HG03432 (cell line): Measurements from ENCODE around the gene VPS26B.
"Not testable (repeated sequence)": the region's sequence is repeated elsewhere in the genome, so short reads cannot be mapped to it uniquely, and the experiment has no call there.

ENCODE experiments used
- ATAC-seq: cut with Tn5 transposase; IDR thresholded peaks from one replicate; pipeline ENCODE4 v1.9.1; 2021; ENCODE audit warnings: mild to moderate bottlenecking, moderate library complexity; ENCODE audit not compliant: unreplicated experiment

The VPS26B gene

DNA sequence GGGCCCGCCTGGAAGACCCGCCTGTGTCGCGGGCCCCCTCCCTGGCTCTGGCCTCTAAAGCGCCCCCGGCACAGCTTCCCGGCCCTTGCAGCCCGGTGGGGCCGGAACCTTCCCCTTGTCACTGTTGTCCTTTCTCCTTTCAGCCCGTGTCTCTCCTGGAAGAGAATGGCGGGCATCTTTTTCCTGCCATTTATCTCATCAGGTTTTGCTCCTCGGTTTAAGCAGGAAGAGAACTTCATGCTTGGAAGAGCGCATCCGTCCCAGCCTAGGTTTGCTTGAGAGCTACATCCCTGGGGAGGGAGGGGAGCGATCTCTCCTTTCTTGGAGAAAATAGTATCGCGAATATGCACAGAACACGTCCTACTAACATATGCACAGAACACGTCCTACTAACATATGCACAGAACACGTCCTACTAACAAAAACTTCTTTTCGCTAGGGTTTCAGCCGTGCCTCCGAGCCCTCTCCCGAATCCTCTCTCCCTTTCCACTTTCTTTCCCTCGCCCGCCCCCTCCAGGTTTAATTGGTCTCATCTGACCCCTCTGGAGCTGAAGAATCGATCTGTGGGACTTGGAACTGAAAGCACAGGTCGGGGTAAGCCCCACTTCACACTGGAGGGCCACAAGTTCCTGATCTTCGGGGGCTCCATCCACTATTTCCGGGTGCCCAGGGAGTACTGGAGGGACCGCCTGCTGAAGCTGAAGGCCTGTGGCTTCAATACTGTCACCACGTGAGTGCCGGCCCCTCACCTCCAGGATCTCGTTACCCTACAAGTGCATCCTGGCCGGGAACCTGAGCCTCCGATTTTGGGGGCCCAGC lies 52.9 kb downstream of the VPS26B start:
- no peak for ATAC-seq

- ATAC-seq, result no peak
These were observed 53.9 kb downstream of the VPS26B start for GRCh38 chr11:134278356-134278755.

DNA sequence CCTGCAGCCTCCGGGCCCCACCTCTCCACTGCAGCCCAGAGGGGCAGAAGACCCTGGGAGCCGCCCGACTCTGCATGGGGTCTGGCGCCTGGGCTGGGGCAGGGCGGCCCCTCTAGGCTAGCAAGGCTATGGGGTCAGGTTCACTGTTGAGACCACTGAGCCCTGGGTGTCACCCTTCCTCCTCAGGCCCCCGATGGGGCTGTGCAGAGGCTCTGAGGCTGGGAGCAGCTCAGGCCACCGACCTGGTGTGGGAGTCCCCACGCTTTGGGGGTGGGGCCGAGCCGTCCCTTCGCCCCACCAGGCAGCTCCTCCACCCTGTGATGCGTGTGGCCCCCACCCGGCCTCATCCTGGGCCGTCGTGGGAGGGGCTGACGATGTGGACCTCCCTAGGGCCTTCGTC lies 57.2 kb downstream of the VPS26B start:
- ATAC-seq, result not testable (repeated sequence)

DNA sequence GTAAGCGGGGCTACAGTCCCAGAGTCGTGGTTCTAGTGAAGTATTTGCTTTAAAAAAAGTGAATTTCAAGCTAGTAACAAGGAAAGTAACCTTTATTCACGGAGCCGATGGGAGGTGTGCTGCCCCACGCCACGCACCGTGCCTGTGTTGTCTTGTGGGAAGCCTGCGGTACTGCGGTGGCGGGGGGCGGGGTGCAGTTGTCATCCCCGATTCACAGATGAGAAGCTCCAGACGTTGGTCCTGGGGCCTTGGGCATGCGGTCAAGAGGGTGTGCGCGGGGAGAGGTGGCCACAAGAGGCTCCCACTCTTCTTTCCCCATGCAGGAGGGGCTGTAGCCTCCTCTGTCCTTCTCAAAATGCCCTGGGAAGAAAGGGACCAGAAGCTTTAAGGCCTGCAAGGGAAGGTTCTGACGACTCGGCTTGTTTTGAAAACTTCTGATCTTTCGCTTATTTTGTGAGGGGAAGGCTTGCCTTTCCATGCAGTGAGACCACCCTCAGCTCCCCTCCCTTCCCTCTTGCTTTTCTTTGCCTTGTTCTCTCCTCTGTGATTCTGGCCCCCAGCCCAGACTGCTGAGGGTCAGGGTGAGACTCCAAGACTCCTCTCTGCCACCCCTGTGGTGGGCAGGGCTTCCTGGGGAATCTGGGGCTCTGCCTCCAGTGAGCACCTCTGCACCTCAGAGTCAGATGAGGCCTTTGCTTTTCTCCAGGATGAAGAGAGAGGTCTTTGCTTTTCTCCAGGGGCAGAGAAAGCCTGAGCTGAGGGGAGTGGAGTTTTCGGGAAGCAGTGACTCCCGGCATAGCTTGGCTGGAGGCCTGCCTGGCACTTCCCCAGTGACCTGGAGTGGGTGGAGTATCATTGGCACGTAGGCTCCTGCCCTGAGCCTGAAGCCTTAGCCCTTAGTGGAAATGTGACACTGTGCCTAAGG lies 57.9 kb downstream of the VPS26B start:
- no peak for ATAC-seq

DNA sequence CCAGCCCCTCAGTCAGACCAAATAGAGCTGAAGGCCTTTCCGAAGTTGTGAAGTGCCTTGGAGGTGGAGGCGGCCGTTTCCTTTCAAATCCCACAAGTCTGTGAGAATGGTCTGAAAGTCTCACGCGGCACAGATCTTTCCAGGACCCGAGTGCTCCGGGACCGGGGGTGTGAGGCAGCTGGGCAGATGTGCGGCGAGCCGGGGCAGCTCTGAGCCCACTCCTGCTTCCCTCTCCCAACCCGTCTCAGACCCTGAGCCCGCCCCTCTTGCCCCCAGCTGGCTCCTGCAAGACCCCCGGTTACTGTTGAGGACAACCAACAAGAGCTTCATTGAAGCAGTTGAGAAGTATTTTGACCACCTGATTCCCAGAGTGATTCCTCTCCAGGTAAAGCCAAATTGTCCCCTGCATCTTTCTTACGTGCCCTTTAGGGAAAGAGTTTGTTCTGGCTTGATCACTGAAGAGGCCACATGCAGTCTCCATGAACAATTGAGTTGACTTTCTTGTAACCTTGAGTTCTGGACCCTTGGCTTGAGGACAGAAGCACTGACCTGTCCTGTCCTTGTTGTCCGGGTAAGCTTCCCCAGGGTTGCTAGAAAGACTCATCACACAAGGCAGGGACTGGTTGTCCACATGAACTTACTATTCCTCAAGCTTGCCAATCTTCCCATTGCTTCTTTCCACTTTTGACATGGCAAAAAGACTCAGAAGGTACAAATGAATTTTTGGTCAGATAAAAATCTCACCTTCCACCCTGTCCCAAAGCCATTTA lies 59.2 kb downstream of the VPS26B start:
- no peak for ATAC-seq

DNA sequence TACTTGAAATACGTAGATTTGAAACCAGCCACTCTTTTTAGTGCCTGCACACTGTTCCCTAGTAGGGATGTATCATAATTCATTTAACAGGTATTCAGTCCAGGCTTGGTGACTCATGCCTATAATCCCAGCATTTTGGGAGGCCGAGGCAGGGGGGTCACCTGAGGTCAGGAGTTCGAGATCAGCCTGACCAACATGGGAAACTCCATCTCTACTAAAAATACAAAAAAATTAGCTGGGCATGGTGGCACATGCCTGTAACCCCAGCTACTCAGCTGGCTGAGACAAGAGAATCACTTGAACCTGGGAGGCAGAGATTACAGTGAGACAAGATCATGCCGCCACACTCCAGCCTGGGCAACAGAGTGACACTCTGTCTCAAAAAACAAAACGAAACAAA lies 59.9 kb downstream of the VPS26B start:
- not testable (repeated sequence) for ATAC-seq

DNA sequence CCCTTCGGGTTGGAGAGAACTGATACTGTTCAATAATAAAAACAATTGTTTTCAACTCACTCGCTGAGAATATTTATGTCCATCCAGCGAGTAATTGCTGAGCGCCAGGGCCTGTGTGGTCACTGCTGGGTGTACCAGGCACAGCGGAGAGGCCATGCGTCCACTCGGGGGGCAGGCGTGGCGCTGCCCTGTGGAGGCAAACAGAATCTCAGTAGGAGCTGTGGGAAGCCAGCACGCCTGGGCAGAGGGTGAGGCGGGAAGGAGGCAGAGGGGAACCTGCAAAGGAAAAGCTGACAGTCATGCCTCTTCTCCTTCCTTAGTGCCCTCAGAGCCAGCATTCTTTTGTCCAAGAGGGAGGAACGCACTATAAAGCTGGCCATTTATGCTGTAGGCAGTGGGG lies 63.1 kb downstream of the VPS26B start:
- ATAC-seq, result no peak

- ATAC-seq, result no peak
These were observed 64.0 kb downstream of the VPS26B start for GRCh38 chr11:134288486-134288885.

GRCh38 chr11:134289167-134289566 lies 64.7 kb downstream of the VPS26B start:
- ATAC-seq, result no peak

DNA sequence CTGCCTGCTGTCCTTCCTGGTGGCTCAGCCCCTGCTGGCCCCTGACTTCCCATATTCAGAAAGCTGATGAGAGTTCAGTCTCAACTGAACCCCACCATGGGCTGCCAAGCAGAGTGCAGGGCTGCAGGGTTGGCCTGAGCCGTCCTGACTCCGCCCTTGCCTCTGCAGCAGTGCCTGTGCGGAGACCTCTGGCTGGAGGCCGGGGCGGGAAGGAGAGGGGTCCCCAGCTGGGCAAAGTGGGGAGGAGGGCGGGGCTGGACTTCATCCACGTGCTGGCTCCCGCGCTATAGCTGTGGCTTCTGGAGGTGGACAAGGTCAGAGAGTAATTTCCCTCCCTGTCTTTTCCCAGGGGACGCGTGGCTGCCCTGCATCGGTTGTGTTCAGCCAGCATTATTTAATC lies 65.3 kb downstream of the VPS26B start:
- no peak for ATAC-seq

DNA sequence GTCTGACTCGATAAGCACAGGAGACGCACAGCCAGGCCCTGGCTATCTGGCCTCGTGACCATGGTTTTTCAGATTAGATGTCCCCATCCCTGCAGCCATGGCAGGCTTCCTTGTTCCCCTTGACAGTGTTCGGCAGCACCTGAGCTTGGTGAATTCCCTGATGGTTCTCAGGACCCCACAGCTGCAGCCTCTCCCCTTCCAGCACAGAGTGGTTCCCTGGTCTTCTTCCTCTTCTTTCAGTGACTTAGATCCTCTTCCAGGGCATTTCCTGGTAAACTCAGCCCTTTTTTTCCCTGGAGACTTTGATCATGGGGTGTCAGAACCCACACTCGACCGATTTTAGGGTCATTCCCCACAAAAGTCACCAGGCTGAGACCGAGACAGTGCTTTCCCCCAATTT lies 66.2 kb downstream of the VPS26B start:
- ATAC-seq, result no peak

DNA sequence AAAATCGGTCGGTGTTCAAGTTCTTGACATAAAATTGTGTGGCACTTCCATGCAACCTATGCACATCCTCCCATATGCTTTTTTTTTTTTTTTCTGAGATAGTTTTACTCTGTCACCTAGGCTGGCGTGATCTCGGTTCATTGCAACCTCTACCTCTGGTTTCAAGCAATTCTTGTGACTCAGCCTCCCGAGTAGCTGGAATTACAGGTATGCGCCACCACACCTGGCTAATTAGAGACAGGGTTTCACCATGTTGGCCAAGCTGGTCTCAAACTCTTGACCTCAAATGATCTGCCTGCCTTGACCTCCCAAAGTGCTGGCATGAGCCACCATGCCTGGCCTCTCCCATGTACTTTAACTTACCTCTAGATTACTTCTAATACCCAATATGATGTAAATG lies 66.7 kb downstream of the VPS26B start:
- ATAC-seq, result no peak

GRCh38 chr11:134292661-134293060 lies 68.2 kb downstream of the VPS26B start:
- ATAC-seq, result no peak

GRCh38 chr11:134293119-134294113 lies 68.9 kb downstream of the VPS26B start:
- ATAC-seq, result no peak

- ATAC-seq, result no peak
These were observed 70.2 kb downstream of the VPS26B start for GRCh38 chr11:134294664-134295063.
